ENCODE measurements around the gene TSHZ2.
"Not testable (repeated sequence)": the region's sequence is repeated elsewhere in the genome, so short reads cannot be mapped to it uniquely, and the experiment has no call there.

Gene TSHZ2

DNA sequence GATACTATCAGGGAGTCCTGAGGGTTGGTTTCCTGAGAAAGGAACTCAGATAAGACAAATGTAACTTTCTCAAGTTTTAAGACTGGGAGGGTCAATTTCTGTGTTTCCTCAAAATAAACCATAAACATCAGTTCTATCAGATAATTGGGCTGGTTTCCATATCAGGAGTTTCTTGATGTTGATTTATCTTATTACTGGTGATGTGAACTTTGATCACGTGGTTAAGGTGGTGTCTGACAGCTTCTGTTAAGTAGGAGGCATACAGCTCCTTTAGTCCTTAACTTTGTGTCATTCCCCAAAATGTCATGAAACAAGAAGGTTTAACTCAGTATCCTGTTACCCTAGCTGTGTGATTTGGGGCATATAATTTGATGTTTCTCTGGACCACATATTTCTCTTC, 476.3 kb downstream of the TSHZ2 start:
- TF ChIP-seq, protein P1, sequence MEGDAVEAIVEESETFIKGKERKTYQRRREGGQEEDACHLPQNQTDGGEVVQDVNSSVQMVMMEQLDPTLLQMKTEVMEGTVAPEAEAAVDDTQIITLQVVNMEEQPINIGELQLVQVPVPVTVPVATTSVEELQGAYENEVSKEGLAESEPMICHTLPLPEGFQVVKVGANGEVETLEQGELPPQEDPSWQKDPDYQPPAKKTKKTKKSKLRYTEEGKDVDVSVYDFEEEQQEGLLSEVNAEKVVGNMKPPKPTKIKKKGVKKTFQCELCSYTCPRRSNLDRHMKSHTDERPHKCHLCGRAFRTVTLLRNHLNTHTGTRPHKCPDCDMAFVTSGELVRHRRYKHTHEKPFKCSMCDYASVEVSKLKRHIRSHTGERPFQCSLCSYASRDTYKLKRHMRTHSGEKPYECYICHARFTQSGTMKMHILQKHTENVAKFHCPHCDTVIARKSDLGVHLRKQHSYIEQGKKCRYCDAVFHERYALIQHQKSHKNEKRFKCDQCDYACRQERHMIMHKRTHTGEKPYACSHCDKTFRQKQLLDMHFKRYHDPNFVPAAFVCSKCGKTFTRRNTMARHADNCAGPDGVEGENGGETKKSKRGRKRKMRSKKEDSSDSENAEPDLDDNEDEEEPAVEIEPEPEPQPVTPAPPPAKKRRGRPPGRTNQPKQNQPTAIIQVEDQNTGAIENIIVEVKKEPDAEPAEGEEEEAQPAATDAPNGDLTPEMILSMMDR (IDR thresholded peaks at IDR 0.05) = no peak
- TF ChIP-seq ZFX (IDR thresholded peaks at IDR 0.05; ENCODE audit: borderline replicate concordance) = no peak

GRCh38 chr20:53448875-53449274, 476.7 kb downstream of the TSHZ2 start:
- no peak for TF ChIP-seq ZFX (IDR thresholded peaks at IDR 0.05; ENCODE audit: borderline replicate concordance)
- TF ChIP-seq, protein P1 (IDR thresholded peaks at IDR 0.05) = no peak
- H3K27ac ChIP-seq = no peak overlapping the region

More for the DNA sequence above, 476.3 kb downstream of the TSHZ2 start:
- H3K27ac ChIP-seq = no peak overlapping the region

DNA sequence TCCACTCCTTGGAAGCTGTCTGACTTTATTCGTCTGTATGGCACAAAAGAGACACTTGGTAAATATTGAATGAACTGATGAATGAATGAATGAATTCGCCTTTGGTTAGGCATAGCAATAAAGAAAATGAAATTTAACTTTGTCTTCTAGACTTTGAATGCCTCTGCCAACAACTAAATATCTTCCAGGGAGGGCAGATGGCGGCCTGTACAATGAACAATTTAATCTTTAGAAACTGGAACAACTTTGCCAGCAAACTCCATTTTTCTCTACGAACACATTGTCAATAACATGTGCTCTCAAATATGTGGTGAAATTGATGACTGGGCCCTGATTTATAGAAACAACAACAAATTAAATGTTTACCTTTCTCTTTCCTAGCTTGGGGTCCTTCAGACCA, 480.9 kb downstream of the TSHZ2 start:
- no peak overlapping the region for H3K27ac ChIP-seq
- no peak for TF ChIP-seq ZFX (IDR thresholded peaks at IDR 0.05; ENCODE audit: borderline replicate concordance)
- TF ChIP-seq, protein P1 (IDR thresholded peaks at IDR 0.05) = no peak

DNA sequence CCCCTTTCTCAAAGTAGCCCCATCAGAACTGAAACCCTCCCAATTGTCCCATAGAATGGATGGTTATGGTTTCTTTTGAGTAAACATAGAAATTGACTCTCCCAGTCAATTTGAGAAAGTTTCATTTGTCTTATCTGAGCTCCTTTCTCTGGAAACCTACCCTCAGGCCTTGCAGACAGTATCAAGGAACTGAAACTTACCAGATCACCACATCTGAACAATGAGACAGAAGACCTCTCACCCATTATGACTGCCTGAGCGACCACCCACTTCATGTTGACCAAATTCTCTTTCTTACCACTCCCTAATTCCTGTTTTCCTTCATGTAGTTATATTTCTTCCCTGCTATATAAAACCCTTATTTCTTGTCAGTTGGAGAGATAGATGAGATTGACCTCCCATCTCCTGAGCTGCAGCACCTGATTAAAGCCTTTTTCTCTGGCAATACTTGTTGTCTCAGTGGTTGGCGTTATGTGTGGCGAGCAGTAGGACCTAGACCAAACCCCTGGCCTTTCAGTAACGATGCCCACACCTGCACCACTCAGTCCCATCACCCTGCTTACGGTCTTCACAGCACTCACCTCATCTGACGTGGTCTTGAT, 482.6 kb downstream of the TSHZ2 start:
- no peak overlapping the region for H3K27ac ChIP-seq

DNA sequence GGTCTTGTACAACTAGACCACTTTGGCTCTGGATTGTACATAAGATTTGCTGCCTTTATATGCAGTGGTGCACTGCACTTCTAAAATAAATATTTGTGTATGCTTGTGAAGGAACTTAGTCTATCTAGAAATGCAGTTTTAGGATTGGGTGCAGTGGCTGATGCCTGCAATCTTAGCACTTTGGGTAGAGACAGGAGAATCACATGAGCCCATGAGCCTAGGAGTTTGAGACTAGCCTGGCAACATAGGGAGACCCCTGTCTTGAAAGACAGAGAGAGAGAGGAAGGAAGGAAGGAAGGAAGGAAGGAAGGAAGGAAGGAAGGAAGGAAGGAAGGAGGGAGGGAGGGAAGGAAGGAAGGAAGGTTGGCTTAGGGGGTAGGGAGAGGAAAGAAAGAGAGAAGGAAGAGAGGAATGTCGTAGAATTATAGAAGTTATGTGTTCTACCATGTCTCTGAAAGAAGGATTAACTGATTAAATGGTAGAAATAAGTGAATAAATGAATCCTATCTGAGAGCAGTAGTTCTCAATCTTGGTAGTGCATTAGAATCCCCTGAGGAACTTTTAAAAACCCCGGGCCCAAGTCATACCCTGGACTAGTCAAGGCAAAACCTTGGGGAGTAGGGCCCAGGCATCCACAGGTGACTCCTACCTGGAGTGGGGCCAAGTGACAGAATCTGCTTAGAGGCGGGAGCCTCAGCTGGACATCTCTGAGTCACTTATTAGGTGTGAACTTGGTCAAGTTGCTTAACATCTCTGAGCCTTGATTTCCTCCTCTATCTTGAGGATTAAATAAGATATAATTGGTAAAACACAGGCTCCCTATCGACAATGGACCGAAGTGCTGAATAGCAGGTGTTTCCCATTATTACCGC, 491.2 kb downstream of the TSHZ2 start:
- TF ChIP-seq, protein P1 (IDR thresholded peaks at IDR 0.05) = no peak
- TF ChIP-seq ZFX (IDR thresholded peaks at IDR 0.05; ENCODE audit: borderline replicate concordance) = no peak
- H3K27ac ChIP-seq = no peak overlapping the region

More for the DNA sequence above, 482.6 kb downstream of the TSHZ2 start:
- no peak for TF ChIP-seq ZFX (IDR thresholded peaks at IDR 0.05; ENCODE audit: borderline replicate concordance)
- TF ChIP-seq, protein P1 (IDR thresholded peaks at IDR 0.05) = no peak

DNA sequence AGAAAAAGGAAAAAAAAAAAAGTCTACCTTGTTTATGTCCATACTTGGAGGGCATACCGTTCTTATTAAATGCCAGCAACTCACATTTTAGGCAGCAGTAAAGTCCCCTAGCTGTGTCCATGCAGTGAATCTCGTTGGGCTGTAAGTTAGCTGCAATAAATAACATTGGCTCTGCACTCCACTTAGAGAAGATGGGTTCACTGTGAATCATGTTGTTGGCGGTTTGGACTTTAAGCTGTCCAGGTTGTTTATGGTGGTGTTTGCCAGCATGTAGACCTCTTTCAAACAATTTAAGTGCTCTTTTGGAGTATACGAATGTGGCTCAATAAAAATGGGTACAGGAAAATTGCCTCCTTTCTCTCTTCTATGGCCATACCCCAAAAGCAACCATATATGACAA, 494.1 kb downstream of the TSHZ2 start:
- TF ChIP-seq ZFX (IDR thresholded peaks at IDR 0.05; ENCODE audit: borderline replicate concordance) = no peak
- TF ChIP-seq, protein P1 (IDR thresholded peaks at IDR 0.05) = no peak
- no peak overlapping the region for H3K27ac ChIP-seq

DNA sequence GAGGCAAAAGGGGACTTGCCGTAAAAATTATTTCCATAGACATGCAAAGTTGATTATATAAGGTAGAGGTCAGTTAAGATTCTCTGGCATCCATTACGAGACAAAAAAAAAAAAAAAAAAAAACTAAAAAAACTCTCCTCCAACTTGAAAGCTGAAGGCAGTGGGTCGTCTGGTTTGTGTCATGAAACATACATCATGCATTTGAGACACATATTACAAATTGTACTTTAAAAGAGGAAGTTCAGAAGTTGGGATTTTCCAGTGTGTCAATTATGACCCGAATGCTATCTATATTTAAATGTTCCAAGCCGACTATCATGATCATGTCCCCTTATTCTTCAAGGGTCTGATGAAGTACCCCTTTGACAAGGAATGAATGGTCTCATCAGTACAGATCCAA, 496.4 kb downstream of the TSHZ2 start:
- TF ChIP-seq ZFX (IDR thresholded peaks at IDR 0.05; ENCODE audit: borderline replicate concordance) = no peak
- TF ChIP-seq, protein P1 (IDR thresholded peaks at IDR 0.05) = no peak
- H3K27ac ChIP-seq = no peak overlapping the region

DNA sequence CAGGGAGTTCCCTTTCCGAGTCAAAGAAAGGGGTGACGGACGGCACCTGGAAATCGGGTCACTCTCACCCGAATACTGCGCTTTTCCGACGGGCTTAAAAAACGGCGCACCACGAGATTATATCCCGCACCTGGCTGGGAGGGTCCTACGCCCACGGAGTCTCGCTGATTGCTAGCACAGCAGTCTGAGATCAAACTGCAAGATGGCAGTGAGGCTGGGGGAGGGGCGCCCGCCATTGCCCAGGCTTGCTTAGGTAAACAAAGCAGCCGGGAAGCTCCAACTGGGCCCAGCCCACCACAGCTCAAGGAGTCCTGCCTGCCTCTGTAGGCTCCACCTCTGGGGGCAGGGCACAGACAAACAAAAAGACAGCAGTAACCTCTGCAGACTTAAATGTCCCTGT, 500.7 kb downstream of the TSHZ2 start:
- not testable (repeated sequence) for H3K27ac ChIP-seq
